GM21360 (cell line): ENCODE data around the gene MRPL43.

ENCODE experiments used
- ATAC-seq: cut with Tn5 transposase; IDR thresholded peaks from one replicate; pipeline ENCODE4 v1.9.1; 2021; ENCODE audit warnings: mild to moderate bottlenecking, moderate library complexity; ENCODE audit not compliant: unreplicated experiment

MRPL43 gene

GRCh38 chr10:101005361-101005760 lies 18.1 kb upstream of the MRPL43 start:
- no peak for ATAC-seq

- no peak for ATAC-seq
These were observed 16.4 kb upstream of the MRPL43 start for GRCh38 chr10:101003639-101004206.

GRCh38 chr10:101002456-101002855 lies 15.2 kb upstream of the MRPL43 start:
- ATAC-seq, result no peak

GRCh38 chr10:101001659-101002035 lies 14.3 kb upstream of the MRPL43 start:
- no peak for ATAC-seq

GRCh38 chr10:101000915-101001658 lies 13.8 kb upstream of the MRPL43 start:
- ATAC-seq, result no peak

GRCh38 chr10:101000127-101000914 lies 13.0 kb upstream of the MRPL43 start:
- ATAC-seq, result no peak

- ATAC-seq, result no peak
These were observed 12.4 kb upstream of the MRPL43 start, which contains the start of gene LZTS2 for GRCh38 chr10:100999742-101000126. LZTS2 (plus strand) TSS chr10:100999808; CDS start chr10:101002539, 2,731 bp downstream.

GRCh38 chr10:100998991-100999741 lies 11.9 kb upstream of the MRPL43 start:
- ATAC-seq, result no peak

- peak; percentile 19 for ATAC-seq
These were observed 11.1 kb upstream of the MRPL43 start for GRCh38 chr10:100998183-100998990.

GRCh38 chr10:100997360-100998182 lies 10.3 kb upstream of the MRPL43 start:
- peak; percentile 36 for ATAC-seq

- ATAC-seq, result no peak
These were observed 9.5 kb upstream of the MRPL43 start for GRCh38 chr10:100996678-100997359.

- ATAC-seq, result no peak
These were observed 7.9 kb upstream of the MRPL43 start for GRCh38 chr10:100995181-100995580.

GRCh38 chr10:100993986-100994708 lies 6.8 kb upstream of the MRPL43 start:
- no peak for ATAC-seq

- no peak for ATAC-seq
These were observed 1.8 kb upstream of the MRPL43 start for GRCh38 chr10:100989088-100989487.

- no peak for ATAC-seq
These were observed 869 bp upstream of the MRPL43 start for GRCh38 chr10:100988166-100988565.

GRCh38 chr10:100987685-100988049 lies 370 bp upstream of the MRPL43 start:
- ATAC-seq, result no peak

- ATAC-seq, result no peak
These were observed 710 bp downstream of the MRPL43 start for GRCh38 chr10:100986623-100986951.

GRCh38 chr10:100985336-100985735 lies 2.0 kb downstream of the MRPL43 start:
- ATAC-seq, result no peak
